ENCODE results near the gene MYD88. TPM values are rescaled to one million over a fixed set of nuclear protein-coding genes. Genes with fewer than 3 reads are reported as not detected.

MYD88 gene
- total RNA-seq = 10 to 100 TPM; 69.3 to 70.3 TPM

DNA sequence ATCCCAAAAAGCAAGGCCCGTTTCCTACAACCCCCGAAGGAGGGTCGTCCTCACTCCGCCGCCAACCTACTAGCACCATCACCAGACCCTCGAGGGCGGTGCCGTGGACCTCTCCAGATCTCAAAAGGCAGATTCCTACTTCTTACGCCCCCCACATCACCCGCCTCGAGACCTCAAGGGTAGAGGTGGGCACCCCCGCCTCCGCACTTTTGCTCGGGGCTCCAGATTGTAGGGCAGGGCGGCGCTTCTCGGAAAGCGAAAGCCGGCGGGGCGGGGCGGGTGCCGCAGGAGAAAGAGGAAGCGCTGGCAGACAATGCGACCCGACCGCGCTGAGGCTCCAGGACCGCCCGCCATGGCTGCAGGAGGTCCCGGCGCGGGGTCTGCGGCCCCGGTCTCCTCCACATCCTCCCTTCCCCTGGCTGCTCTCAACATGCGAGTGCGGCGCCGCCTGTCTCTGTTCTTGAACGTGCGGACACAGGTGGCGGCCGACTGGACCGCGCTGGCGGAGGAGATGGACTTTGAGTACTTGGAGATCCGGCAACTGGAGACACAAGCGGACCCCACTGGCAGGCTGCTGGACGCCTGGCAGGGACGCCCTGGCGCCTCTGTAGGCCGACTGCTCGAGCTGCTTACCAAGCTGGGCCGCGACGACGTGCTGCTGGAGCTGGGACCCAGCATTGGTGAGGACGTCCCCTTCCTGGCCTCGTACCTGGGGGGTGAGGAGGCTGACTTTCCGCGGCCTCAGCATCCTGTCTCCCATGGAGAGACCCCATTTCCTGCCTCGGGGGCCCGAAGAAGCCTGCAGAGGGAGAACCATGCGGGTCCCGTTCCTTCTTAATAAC, at the start of gene MYD88:
TSS of gene MYD88 (plus strand) at position 313 of the 842 bp plus-strand sequence. CDS start at position 353, 40 bp downstream.
- ATAC-seq = peak; percentile 65
- DNase-seq = peak; percentile 93
- peak within 1 kb of the TSS; percentile 84 for H3K4me3 Mint-ChIP-seq
- no peaks in the 10 kb centered on the region for H3K27me3 Mint-ChIP-seq
- H3K9me3 Mint-ChIP-seq (ENCODE audit: low read depth) = no peaks in the 10 kb centered on the region
- peaks cover 45% of the 10 kb centered on the region for H3K36me3 Mint-ChIP-seq
- CTCF ChIA-PET = interaction anchor here (0.9 to 2.2 kb wide), 4 partner anchors 8 to 142 kb away, joined by 3 to 10 read pairs (median 4); partner anchors contain the start of gene OXSR1
- peaks cover 60% of the 10 kb centered on the region for H3K4me1 Mint-ChIP-seq
- peak within 1 kb of the TSS; percentile 96 for H3K27ac Mint-ChIP-seq

- CTCF ChIA-PET = no interaction called here
- Mint-ChIP-seq H3K4me1 (peaks cover 3% of the 10 kb centered on the region), H3K27me3 (no peaks in the 10 kb centered on the region), H3K27ac (no peak overlapping the region), H3K4me3 (no peak overlapping the region), H3K9me3 (ENCODE audit: low read depth) (peaks cover 3% of the 10 kb centered on the region), H3K36me3 (peaks cover 3% of the 10 kb centered on the region)
- ATAC-seq (no peak), DNase-seq (no peak)
These were observed 49.3 kb upstream of the MYD88 start for GRCh38 chr3:38089163-38089562.

DNA sequence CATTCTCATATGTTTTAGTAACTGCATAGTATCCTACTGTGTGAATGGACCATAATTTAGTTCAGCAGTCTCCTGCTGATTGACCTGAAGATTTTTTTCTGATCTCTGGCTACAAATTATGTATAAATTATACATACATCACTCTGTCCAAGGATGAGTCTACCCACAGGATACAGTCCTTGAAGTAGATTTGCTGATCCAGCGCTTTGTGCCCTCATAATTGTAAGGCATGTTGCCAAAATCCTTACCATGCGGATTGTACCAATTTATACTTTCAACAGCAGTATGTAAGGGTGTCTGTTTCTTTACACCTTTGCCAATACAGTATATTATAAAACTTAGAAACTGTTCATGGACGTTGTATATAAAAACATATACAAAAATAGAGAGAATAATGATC, 48.0 kb upstream of the MYD88 start:
- Mint-ChIP-seq H3K27me3 (no peaks in the 10 kb centered on the region), H3K36me3 (no peaks in the 10 kb centered on the region)
- CTCF ChIA-PET = no interaction called here

GRCh38 chr3:38094999-38095398, 43.5 kb upstream of the MYD88 start:
- no peak for ATAC-seq
- DNase-seq = no peak
- CTCF ChIA-PET = interaction anchor here (1.5 kb wide), 1 partner anchor 10 kb away, joined by 3 read pairs; no protein-coding TSS in a partner anchor
- Mint-ChIP-seq H3K27ac (no peak overlapping the region), H3K9me3 (ENCODE audit: low read depth) (no peaks in the 10 kb centered on the region), H3K4me3 (no peak overlapping the region), H3K36me3 (no peaks in the 10 kb centered on the region), H3K27me3 (peaks cover 2% of the 10 kb centered on the region), H3K4me1 (no peaks in the 10 kb centered on the region)

More for the DNA sequence above, 48.0 kb upstream of the MYD88 start:
- no peak for DNase-seq
- Mint-ChIP-seq H3K4me1 (peaks cover 3% of the 10 kb centered on the region), H3K4me3 (no peak overlapping the region), H3K9me3 (ENCODE audit: low read depth) (no peaks in the 10 kb centered on the region), H3K27ac (no peak overlapping the region)
- no peak for ATAC-seq

- ATAC-seq = no peak
- Mint-ChIP-seq H3K27me3 (peaks cover 4% of the 10 kb centered on the region), H3K27ac (no peak overlapping the region), H3K4me3 (no peak overlapping the region), H3K36me3 (no peaks in the 10 kb centered on the region), H3K9me3 (ENCODE audit: low read depth) (no peaks in the 10 kb centered on the region), H3K4me1 (no peaks in the 10 kb centered on the region)
- CTCF ChIA-PET = no interaction called here
- no peak for DNase-seq
These were observed 42.6 kb upstream of the MYD88 start for GRCh38 chr3:38095669-38096483.

DNA sequence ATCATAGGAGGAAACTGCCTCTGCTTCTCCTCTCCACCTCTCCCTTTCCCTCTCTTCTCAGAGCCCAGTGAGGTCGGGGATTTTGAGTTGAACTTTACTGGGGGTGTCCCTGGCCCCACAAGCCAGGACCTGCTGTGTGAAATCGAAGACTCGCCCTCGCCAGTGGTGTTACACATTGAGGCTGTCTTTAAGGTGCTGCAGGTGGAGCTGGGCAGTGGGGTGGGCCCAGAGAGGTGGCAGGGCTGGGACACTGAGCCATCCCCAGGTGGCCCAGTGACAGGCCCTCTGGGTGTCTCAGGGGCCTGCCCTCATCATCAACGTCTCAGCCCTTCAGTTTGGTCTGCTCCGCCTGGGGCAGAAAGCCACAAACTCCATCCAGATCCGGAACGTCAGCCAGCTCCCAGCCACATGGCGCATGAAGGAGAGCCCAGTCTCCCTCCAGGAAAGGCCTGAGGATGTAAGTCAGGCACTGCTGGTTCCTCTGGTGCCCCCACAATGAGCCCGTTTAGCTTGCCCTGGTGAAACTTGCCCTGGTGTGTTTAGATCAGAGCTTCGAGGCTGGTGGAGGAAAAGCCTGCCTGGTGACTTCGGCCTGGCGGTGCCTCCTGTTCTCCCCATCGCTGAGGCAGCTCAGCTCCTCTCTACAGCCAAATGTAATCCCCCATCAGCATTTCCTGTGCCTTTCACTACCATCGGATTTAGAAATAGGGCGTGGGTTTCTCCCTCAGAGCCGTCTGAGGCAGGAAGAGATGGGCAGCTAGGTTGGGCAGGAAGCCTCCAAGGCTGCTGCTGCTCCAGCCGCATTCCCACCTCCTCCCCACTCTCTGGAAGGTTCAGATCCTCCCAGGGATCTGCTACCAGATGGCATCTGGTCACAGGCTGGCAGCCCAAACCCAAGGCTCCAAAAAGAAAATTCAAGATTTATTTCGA, 40.8 kb upstream of the MYD88 start:
- no peak overlapping the region for H3K4me3 Mint-ChIP-seq
- no peaks in the 10 kb centered on the region for H3K36me3 Mint-ChIP-seq
- DNase-seq = no peak
- no peaks in the 10 kb centered on the region for H3K4me1 Mint-ChIP-seq
- H3K27me3 Mint-ChIP-seq = peaks cover 4% of the 10 kb centered on the region
- no peak for ATAC-seq
- no peaks in the 10 kb centered on the region for H3K9me3 Mint-ChIP-seq (ENCODE audit: low read depth)
- CTCF ChIA-PET = interaction anchor here (0.6 kb wide), 1 partner anchor 289 kb away, joined by 3 read pairs; no protein-coding TSS in a partner anchor
- no peak overlapping the region for H3K27ac Mint-ChIP-seq

DNA sequence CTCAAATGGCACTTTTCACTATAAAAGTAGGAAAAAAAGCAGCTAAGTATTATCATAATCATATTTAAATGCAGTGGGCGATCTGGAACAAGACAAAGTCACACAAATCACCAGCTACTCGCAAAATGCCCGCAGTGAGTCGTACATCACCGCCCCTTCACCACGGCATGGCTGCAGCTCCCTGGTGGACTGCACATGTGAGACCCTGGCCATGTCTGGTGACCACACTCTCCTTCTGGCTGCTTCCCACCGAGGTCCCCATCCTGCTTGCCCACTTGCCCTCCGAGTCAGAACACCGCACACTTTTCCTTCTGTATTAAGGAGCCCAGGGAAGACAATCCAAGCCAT, 40.1 kb upstream of the MYD88 start:
- DNase-seq = no peak
- Mint-ChIP-seq H3K27me3 (peaks cover 4% of the 10 kb centered on the region), H3K9me3 (ENCODE audit: low read depth) (no peaks in the 10 kb centered on the region), H3K36me3 (no peaks in the 10 kb centered on the region), H3K4me3 (no peak overlapping the region), H3K27ac (no peak overlapping the region), H3K4me1 (no peaks in the 10 kb centered on the region)
- no peak for ATAC-seq
- CTCF ChIA-PET = interaction anchor here (0.6 kb wide), 1 partner anchor 289 kb away, joined by 3 read pairs; no protein-coding TSS in a partner anchor

DNA sequence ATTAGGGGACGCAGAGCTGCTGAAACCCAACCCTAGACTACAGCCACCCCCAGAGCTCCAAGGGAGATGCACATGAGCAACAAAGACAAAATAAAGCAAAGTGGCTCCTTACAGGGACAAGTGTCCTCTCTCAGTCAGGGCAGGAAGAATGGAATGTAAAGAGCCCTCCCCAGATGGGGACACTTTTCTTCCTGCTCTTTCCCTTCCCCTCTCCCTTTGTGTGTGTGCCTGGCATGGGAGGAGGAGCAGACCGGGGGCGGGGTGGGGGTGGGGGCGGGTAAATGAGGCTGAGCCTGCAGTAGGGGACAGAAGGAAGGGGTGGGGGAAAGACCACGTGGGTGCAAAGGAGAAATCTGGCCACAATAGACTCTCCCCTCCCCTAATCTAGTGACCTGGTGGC, 38.9 kb upstream of the MYD88 start:
- H3K4me3 Mint-ChIP-seq = no peak overlapping the region
- peak; percentile 27 for DNase-seq
- no peak overlapping the region for H3K27ac Mint-ChIP-seq
- peaks cover 4% of the 10 kb centered on the region for H3K27me3 Mint-ChIP-seq
- no peaks in the 10 kb centered on the region for H3K4me1 Mint-ChIP-seq
- no peaks in the 10 kb centered on the region for H3K9me3 Mint-ChIP-seq (ENCODE audit: low read depth)
- no peaks in the 10 kb centered on the region for H3K36me3 Mint-ChIP-seq
- no peak for ATAC-seq
- CTCF ChIA-PET = no interaction called here

GRCh38 chr3:38100498-38100897, 38.0 kb upstream of the MYD88 start:
- peaks cover 6% of the 10 kb centered on the region for H3K27me3 Mint-ChIP-seq
- no peaks in the 10 kb centered on the region for H3K4me1 Mint-ChIP-seq
- ATAC-seq (no peak), DNase-seq (no peak)
- no peak overlapping the region for H3K27ac Mint-ChIP-seq
- H3K9me3 Mint-ChIP-seq (ENCODE audit: low read depth) = peaks cover 5% of the 10 kb centered on the region
- no peak overlapping the region for H3K4me3 Mint-ChIP-seq
- CTCF ChIA-PET = no interaction called here
- H3K36me3 Mint-ChIP-seq = peaks cover 4% of the 10 kb centered on the region

DNA sequence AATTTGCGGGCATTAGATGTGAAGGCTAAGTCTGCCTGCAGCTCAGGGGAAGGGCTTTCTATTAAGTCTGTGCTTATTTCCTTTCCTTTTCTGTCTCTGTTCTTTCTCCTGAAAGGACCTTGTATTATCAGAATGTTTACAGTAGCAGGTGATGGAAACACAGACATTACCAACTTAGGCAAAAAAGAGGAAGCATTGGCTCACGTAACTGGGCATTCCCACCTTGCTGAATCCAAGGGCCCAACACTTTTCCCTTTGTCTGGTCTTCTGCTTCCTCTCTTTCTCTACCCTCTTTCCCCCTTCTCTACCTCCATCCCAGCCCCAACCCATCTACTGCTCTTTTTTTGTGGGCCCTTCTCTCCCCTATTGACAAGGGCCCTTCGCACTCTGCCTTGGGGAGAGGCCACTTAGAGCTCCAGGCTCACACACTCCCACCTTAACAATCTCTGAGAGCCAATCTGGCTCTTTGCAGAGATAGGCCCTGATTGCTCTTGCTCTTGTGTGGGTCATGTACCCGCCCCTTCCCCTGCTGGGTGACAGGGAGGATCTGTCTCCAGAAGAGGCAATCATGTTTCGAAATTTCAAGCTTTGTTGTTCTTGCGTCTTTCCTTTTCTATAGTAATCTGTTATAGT, 36.5 kb upstream of the MYD88 start:
- peak; percentile 25 for DNase-seq
- H3K4me1 Mint-ChIP-seq = no peaks in the 10 kb centered on the region
- peaks cover 7% of the 10 kb centered on the region for H3K9me3 Mint-ChIP-seq (ENCODE audit: low read depth)
- CTCF ChIA-PET = no interaction called here
- no peak for ATAC-seq
- H3K27ac Mint-ChIP-seq = no peak overlapping the region
- peaks cover 6% of the 10 kb centered on the region for H3K27me3 Mint-ChIP-seq
- no peak overlapping the region for H3K4me3 Mint-ChIP-seq
- peaks cover 4% of the 10 kb centered on the region for H3K36me3 Mint-ChIP-seq

DNA sequence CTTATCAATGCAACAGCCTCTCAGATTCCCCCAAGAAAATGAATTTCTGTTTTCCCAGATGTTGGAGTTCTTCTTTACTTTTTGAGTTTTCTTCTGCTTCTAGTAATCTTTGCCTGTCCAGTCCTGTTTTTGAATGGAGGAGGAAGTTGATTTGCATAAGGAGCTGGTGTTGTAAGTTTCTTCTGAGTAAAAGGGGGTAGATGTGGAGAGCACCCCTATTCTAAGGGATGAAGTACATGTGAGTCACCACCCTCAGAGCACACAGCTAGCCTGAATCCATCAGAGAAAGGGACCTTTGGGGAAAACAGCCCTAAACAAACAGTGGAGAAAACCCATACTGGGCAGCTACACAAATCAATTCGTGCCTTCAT, 36.0 kb upstream of the MYD88 start:
- peaks cover 4% of the 10 kb centered on the region for H3K36me3 Mint-ChIP-seq
- peaks cover 6% of the 10 kb centered on the region for H3K27me3 Mint-ChIP-seq
- no peak overlapping the region for H3K4me3 Mint-ChIP-seq
- H3K27ac Mint-ChIP-seq = no peak overlapping the region
- DNase-seq (no peak), ATAC-seq (no peak)
- H3K9me3 Mint-ChIP-seq (ENCODE audit: low read depth) = peaks cover 7% of the 10 kb centered on the region
- no peaks in the 10 kb centered on the region for H3K4me1 Mint-ChIP-seq
- CTCF ChIA-PET = no interaction called here

DNA sequence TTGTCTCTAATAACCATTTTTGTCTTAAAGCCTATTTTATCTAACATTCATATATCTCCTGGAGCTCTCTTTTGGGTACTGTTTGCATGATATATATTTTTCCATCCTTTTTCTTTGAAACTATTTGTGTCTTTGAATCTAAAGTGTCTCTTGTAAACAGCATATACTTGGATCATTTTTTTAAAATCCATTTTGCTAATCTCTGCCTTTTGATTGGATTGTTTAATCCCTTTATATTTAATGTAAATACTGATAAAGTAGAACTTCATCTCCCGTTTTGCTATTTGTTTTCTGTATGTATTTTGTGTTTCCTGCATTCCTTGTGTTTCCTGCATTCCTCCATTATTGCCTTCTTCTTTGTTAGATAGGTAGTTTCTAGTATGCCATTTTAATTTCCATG, 32.9 kb upstream of the MYD88 start:
- CTCF ChIA-PET = interaction anchor here (1.5 kb wide), 1 partner anchor 241 kb away, joined by 3 read pairs; the partner anchor contains the start of gene XYLB
- Mint-ChIP-seq H3K36me3 (peaks cover 4% of the 10 kb centered on the region), H3K27me3 (peaks cover 2% of the 10 kb centered on the region), H3K9me3 (ENCODE audit: low read depth) (peaks cover 7% of the 10 kb centered on the region), H3K4me1 (no peaks in the 10 kb centered on the region), H3K4me3 (no peak overlapping the region), H3K27ac (no peak overlapping the region)
- ATAC-seq = no peak
- no peak for DNase-seq

Measured in activated CD8-positive, alpha-beta memory T cell treated with anti-CD3 and anti-CD28 coated beads, Interleukin-2, amount 10 ng/mL, durations not matched to agents 7 days and 5 days (primary cell).